CMK (cell line): Measurements from ENCODE around the gene ZNRD2.
"Not testable (repeated sequence)": the region's sequence is repeated elsewhere in the genome, so short reads cannot be mapped to it uniquely, and the experiment has no call there.

Experiments
- DNase-seq: peaks from one replicate; pipeline ENCODE4 v3.0.0-alpha.2; 2010; ENCODE audit warnings: low read depth

Gene ZNRD2

GRCh38 chr11:65569973-65570918 is at the start of gene ZNRD2:
ZNRD2 (plus strand) TSS chr11:65570477; CDS start chr11:65570492, 15 bp downstream.
- peak; percentile 99 for DNase-seq

DNA sequence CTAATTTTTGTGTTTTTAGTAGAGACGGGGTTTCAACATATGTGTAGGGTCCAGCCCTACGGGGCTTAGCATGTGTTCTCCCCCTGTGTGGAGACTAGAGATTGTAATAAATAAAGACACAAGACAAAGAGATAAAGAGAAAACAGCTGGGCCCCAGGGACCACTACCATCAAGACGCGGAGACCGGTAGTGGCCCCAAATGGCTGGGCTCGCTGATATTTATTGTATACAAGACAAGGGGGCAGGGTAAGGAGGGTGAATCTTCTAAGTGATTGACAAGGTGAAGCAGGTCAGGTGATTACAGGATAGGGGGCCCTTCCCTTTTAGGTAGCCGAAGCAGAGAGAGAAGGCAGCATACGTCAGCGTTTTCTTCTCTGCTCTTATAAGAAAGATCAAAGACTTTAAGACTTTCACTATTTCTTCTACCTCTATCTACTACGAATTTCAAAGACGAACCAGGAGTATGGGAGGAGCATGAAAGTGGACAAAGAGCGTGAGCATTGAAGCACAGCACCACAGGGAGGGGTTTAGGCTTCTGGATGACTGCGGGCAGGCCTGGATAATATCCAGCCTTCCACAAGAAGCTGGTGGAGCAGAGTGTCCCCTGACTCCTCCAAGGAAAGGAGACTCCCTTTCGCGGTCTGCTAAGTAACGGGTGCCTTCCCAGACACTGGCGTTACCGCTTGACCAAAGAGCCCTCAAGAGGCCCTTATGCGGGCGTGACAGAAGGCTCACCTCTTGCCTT is 48.3 kb upstream of the ZNRD2 start:
- not testable (repeated sequence) for DNase-seq

DNA sequence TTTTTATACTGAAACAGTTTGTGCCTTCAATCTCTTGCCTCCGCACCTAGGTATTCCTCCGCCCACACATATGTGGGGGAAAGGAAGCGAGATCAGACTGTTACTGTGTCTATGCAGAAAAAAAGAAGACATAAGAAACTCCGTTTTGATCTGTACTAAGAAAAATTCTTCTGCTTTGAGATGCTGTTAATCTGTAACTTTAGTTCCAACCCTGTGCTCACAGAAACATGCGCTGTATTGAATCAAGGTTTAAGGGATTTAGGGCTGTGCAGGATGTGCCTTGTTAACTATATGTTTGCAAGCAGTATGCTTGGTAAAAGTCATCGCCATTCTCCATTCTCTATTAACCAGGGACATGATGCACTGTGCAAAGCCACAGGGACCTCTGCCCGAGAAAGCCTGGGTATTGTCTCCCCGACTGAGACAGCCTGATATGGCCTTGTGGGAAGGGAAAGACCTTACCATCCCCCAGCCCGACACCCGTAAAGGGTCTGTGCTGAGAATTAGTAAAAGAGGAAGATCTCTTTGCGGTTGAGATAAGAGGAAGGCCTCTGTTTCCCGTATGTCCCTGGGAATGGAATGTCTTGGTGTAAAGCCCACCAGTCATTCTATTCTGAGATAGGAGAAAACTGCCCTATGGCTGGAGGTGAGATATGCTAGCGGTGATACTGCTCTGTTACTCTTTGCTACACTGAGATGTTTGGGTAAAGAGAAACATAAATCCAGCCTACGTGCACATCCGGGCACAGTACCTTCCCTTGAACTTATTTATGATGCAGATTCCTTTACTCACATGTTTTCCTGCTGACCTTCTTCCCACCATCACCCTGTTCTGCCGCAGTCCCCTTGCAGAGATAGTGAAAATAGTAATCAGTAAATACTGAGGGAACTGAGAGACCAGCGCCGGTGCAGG is 47.3 kb upstream of the ZNRD2 start:
- DNase-seq, result peak; percentile 75

DNA sequence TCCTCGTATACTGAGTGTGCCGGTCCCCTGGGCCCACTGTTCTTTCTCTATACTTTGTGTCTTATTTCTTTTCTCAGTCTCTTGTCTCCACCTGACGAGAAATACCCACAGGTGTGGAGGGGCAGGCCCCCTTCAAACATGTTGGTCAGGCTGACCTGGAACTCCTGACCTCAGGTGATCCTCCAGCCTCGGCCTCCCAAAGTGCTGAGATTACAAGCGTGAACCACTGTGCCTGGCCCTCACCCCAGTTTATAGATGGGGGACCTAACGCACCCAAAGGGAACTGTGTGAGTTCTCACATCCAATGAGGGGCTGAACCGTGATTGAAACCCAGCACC is 46.7 kb upstream of the ZNRD2 start:
- not testable (repeated sequence) for DNase-seq

DNA sequence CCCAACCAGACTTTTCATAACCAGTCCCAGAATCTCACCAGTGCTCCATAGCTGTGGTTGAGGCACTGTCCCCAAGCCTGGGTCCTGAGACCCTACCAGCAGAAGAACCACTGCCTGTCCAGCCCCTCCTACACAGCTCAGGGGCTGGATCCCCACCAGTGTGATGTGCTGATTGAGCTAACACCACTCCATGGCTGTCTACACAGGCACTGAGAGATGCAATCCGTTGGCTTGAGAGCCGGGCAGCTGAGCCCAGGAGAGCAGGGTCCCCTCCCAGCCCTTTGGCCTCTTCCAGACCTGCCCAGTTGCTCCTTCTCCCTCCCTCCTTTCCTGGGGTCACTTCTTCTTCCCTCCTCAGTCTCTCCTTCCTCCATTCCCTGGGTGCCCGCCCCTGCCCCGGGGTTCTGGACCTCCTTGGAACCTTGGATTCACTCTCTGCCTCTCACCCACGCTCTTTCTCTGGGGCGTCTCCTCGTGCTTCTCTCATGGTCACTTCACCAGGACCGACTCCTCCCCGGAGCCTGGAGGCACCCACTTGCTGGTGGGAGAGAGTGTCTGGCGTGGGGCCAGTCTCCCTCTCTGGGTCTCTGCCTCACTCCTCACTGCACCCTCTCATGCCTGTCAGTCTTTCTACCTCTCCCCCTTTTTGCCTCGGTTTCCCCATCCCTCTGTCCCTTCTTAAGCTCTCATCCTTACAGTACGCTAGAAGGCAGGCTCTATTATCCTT is 46.1 kb upstream of the ZNRD2 start:
- no peak for DNase-seq

GRCh38 chr11:65524741-65525545 is 45.3 kb upstream of the ZNRD2 start, which contains the start of gene SCYL1:
SCYL1 (plus strand) TSS chr11:65525083; CDS start chr11:65525154, 71 bp downstream.
- DNase-seq, result peak; percentile 73

DNA sequence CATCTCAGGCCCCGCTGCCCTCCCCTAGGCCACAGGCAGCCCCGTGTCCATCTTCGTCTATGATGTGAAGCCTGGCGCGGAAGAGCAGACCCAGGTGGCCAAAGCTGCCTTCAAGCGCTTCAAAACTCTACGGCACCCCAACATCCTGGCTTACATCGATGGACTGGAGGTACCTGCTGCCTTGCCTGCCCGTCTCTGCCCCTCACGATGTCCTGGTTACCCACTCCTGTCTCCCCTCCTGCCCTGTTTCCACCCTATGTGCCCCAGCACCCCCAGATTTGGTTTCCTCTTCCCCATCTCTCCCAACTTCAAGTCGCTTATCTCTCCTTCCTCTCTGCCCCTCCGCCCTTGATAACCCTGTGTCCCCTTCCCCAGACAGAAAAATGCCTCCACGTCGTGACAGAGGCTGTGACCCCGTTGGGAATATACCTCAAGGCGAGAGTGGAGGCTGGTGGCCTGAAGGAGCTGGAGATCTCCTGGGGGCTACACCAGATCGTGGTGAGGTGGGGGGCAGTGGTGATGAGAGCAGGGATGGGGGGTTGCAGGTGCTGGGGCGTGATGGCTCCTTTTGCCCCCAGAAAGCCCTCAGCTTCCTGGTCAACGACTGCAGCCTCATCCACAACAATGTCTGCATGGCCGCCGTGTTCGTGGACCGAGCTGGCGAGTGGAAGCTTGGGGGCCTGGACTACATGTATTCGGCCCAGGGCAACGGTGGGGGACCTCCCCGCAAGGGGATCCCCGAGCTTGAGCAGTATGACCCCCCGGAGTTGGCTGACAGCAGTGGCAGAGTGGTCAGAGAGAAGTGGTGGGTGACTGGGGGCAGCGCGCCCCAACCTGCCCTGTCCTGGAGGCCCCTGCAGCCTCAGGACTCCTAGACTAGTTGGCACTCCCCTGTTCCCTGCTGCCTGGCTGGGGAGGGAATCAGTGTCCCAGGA is 44.5 kb upstream of the ZNRD2 start:
- no peak for DNase-seq

GRCh38 chr11:65526744-65527143 is 43.5 kb upstream of the ZNRD2 start:
- no peak for DNase-seq

DNA sequence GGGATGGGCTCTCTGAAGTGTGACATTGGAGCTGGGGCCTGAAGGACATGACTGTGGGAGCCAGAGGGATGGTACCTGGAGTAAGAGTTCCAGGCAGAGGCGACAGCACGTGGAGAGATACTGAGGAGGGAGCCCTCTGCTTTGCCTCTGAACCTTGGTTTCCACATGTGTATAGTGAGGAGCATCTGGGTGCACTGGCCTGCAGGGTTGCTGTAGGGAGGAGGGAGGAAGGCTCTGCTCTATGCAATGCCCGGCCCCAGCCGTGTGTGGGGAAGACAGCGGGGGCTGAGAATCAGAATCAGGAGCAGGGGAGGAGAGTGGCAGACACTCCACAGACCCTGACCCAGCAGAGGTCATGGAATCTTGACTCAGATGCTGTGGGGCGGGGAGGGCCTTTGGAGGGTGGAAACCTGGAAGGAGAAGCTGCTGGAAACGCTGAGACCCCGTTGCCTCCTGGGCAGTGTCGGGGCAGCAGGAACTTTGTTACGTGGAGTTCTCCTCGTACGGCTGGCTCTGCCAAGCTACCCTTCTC is 41.4 kb upstream of the ZNRD2 start:
- no peak for DNase-seq

DNA sequence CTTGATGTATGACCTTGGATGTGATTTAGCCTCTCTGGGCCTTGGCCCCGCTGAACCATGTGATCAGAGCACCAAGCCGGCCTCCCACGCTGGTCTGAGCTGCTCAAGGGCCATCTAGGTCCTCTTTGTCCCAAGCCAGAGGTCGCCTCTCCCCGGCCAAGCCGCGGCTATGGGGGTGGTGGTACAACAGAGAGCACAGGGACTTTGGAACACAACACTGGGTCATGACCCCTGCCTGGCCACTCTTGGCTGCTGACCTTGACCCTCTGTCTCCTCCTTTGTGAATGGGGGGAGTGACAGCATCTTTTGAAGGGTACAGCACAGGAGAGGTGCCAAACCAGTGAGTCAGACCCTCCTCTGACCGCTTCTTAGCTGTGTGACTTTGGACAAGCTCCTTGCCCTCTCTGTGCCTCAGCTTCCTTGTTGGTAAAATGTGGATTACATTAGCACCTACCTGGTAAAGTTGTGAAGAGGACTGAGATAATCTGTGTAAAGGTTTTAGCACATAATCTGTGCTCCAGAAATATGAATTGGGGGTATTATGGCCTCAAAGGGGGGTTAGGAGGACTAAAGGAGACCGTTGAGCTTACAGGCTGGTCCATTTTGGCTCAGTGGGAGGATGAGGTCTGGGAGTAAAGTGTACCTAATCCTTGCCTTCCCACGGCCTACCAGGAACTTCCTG is 40.7 kb upstream of the ZNRD2 start:
- no peak for DNase-seq

GRCh38 chr11:65530157-65530496 is 40.1 kb upstream of the ZNRD2 start:
- DNase-seq, result no peak

DNA sequence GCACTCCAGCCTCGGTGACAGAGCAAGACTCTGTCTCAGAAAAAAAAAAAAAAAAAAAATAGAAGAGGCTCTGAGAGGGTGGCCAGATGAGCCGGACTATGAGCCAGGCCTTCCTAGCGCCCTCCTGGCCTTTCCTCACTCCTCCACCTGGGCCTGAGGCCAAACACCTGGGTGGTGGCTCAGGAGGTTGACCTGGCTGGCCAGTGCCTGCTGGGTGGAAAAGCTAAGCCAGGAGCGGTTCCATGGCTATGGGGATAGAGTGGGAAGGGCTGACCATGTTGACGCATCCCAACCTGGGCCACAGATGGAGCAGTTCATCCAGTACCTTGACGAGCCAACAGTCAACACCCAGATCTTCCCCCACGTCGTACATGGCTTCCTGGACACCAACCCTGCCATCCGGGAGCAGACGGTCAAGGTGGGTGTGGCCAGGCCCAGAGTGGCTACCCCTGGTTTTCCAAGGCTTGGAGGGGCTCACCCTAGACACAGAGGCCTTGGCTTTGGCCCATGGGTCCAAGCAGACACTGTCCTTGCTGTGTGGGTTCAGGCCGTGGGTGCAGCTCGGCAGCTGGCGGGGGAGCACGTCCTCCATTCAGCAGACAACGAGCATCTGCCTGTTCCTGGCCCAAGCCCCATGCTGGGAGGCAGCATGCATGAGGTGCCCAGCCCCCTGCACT is 37.8 kb upstream of the ZNRD2 start:
- no peak for DNase-seq

DNA sequence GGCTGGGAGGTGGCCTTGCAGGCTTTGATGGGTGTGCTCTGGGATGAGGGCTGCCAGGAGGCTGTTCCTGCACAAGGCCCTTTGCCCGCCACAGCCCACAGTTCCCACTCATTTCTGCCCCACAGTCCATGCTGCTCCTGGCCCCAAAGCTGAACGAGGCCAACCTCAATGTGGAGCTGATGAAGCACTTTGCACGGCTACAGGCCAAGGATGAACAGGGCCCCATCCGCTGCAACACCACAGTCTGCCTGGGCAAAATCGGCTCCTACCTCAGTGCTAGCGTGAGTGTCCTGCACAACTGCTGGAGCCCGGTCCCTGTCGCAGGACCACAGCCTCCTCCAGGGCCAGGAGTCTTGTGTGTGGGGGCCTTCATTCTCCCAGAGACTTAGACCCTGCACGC is 35.2 kb upstream of the ZNRD2 start:
- no peak for DNase-seq

DNA sequence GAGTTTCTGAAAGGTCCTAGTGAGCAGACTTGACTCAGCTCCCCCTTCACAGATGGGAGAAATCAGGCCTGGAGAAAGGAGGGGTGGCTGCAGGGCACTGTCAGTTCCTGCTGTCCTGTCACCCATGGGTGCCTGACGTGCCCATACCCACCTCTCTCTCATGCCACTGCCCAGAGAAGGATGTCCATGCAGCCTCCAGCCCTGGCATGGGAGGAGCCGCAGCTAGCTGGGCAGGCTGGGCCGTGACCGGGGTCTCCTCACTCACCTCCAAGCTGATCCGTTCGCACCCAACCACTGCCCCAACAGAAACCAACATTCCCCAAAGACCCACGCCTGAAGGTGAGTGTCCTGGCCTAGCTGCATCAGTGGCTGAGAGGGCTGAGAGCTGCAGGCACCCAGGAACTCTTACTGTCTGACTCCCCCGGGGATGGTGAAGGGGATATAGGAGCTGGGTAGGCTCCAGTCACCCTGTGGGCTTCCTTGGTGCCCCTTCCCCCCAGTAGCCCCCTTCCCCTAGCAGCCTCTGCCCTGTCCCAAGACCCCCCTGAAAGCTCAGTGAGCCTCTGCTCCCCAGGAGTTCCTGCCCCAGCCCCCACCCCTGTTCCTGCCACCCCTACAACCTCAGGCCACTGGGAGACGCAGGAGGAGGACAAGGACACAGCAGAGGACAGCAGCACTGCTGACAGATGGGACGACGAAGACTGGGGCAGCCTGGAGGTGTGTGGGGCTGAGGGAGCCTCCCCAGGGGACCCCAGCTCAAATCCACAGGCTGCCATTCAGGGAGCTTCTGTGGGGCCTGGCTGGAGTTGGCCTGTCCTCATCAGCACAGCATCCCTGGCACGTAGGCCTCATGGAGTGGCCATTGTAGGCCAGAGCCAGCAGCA is 33.6 kb upstream of the ZNRD2 start:
- DNase-seq, result no peak

- DNase-seq, result no peak
Observed at GRCh38 chr11:65537296-65537597, 33.0 kb upstream of the ZNRD2 start.

DNA sequence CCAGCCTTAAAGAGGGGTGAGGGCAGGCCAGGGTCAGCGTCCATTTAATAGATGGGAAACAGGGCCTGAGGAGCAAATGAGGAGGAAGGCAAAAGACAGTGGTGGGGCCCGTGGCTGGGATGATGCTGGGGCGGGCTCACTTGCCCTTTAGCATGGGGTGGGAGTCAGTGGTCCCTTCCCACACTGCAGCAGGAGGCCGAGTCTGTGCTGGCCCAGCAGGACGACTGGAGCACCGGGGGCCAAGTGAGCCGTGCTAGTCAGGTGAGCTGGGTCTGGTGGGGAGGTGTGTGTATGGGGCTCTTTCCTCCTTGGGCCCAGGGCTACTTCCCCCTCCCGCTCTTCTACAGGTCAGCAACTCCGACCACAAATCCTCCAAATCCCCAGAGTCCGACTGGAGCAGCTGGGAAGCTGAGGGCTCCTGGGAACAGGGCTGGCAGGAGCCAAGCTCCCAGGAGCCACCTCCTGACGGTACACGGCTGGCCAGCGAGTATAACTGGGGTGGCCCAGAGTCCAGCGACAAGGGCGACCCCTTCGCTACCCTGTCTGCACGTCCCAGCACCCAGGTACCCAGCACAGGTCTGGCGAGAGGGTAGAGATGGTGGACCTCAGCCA is 32.6 kb upstream of the ZNRD2 start:
- no peak for DNase-seq
